Activated T-cell treated with anti-CD3 and anti-CD28 coated beads for 1 hour (primary cell): ENCODE results near the gene HDDC3.
"Not testable (repeated sequence)": the region's sequence is repeated elsewhere in the genome, so short reads cannot be mapped to it uniquely, and the experiment has no call there.

Source experiments
- DNase-seq: peaks from one replicate; pipeline ENCODE4 v3.0.0-alpha.2; 2020; ENCODE audit warnings: low read depth

Gene HDDC3

DNA sequence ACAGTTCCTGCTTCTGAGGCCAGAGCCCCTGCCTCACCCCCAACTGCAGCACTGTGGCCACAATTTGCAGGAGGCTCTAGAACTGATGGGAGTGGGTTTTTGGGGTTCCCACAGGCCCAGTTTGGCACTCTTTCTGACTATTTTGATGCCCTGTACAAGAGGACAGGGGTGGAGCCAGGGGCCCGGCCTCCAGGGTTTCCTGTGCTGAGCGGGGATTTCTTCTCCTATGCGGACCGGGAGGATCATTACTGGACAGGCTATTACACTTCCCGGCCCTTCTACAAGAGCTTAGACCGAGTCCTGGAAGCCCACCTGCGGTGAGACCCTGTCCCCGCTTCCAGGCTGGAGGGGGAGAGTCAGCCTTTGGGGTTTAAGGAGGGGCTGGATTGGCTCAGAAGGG, 22.4 kb downstream of the HDDC3 start:
- DNase-seq, result no peak

DNA sequence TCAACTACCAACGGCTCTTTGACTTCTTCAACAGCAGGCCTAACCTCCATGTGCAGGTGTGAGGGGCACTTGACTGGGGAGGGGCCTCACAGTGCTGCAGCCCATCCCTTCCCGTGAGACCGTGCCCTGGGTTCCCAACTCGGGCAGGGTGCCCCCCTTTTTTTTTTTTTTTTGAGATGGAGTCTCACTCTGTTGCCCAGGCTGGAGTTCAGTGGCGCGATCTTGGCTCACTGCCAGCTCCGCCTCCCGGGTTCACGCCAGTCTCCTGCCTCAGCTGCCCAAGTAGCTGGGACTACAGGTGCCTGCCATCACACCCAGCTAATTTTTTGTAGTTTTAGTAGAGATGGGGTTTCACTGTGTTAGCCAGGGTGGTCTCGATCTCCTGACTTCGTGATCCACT, 22.9 kb downstream of the HDDC3 start:
- DNase-seq, result not testable (repeated sequence)

DNA sequence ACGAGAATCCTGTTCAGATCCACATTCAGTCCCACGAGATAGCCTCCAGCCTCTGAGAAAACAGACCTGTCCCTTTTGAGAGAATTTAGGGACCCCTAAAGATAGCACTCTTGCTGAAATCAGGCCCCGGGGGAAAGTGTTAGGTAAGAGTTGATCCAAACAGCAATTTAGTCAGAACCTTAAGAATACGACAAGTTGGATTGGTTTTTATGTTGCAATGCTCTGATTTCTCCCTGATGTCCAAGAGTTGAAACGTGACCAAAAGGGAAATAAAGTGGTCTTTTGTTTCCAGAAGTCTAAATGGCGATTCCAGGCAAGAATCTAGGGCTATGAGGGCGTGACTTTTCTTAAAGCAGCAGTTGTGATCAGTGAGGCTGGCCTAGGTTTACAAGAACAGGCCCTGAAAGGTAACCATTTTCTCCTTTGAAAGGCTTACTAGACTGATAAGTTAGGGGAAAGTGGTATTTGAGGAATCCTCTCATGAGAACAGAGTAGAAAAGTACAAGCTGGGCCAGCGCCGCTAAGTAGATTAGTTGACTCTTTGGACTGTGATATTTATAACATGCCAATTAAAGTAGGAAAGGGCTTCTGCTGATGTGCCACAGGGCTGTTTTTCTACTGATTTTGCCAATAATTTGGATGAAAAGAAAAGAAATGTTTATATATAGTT, 24.4 kb downstream of the HDDC3 start:
- DNase-seq, result no peak

DNA sequence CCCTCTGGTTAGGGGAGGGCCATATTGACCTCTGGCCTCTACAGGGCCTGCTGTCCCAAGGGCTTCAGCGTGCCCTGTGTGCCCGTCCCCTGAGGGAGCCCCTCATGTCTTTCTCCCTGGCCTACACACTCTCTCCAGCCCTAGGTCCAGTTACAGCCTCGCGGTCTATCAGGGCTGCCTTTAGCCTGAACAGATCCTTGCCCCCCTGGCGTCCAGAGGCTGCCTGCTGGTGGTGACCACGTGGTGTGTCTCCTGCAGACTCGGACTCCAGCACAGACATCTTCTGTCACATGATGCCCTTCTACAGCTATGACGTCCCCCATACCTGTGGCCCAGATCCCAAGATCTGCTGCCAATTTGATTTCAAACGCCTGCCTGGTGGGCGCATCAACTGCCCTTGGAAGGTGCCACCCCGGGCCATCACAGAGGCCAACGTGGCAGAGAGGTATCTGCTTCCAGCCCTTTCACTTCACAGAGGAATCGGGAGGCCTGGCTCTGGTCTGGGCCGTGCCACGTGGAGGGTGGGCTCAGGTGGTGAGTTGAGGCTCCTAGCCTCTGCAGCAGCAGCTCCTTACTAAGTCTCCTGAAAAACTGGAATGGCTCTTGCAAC, 25.2 kb downstream of the HDDC3 start:
- no peak for DNase-seq

DNA sequence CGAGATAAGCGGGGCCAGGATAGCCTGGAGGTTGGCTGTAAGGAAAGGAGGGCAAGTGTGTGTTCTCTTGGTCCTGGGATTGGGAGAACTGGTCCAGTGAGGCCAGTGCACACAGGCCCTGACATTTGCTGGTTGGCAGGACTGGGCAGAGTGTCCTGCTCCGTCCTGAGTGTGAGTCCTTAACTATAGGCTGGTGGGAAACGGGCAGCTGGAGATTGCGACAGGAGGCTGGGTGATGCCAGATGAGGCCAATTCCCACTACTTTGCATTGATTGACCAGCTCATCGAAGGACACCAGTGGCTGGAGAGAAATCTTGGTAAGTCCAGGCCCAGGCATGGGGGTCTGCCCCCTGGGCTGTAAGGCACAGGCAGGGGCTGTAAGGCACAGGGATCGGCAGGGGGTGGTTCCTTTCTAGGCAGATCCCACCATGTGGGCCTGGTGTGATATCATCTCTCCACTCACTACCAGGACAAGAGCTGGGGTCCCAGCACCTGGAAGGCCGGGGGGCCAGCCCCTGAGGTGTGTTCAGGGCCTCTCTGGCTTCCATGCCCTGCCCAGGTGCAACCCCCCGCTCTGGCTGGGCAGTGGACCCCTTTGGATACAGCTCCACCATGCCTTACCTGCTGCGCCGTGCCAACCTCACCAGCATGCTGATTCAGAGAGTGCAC, 26.0 kb downstream of the HDDC3 start:
- no peak for DNase-seq

DNA sequence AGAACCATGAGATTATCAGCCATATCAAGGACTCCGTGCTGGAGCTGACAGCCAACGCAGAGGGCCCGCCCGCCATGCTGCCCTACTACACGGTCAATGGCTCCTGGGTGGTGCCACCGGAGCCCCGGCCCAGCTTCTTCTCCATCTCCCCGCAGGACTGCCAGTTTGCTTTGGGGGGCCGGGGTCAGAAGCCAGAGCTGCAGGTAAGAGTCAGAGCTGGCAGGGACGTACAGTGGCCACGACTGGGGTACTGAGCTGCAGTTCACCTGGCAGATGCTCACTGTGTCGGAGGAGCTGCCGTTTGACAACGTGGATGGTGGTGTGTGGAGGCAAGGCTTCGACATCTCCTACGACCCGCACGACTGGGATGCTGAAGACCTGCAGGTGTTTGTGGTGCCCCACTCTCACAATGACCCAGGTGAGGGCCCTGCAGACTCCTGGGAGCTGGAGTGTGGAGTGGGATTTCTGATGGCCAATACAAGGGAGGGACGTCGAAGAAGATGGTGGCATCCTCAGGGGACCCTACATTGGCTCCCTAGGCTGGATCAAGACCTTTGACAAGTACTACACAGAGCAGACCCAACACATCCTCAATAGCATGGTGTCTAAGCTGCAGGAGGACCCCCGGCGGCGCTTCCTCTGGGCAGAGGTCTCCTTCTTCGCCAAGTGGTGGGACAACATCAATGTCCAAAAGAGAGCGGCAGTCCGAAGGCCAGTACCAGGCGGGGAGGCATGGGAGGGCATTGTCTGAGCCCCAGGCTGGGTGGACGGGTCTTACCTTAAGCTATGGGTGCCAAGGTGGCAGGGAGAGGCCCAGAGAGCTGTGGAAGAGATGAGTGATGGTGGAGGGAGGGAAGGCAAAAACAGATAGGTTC, 26.8 kb downstream of the HDDC3 start:
- no peak for DNase-seq

DNA sequence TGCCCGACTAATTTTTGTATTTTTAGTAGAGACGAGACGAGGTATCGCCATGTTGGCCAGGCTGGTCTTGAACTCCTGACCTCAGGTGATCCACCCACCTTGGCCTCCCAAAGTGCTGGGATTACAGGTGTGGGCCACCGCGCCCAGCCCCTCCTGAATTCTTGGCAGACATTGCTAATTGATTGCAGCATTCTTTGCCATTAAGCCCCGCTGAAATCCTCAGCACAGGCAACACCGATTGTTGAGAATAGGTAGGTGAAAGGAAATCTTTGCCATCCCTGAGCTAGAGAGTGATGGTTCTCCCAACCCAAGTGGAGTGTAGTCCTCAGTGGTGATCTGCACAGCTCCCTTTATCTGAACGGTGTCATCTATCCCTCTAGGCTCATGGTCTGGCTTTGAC, 27.6 kb downstream of the HDDC3 start:
- no peak for DNase-seq

DNA sequence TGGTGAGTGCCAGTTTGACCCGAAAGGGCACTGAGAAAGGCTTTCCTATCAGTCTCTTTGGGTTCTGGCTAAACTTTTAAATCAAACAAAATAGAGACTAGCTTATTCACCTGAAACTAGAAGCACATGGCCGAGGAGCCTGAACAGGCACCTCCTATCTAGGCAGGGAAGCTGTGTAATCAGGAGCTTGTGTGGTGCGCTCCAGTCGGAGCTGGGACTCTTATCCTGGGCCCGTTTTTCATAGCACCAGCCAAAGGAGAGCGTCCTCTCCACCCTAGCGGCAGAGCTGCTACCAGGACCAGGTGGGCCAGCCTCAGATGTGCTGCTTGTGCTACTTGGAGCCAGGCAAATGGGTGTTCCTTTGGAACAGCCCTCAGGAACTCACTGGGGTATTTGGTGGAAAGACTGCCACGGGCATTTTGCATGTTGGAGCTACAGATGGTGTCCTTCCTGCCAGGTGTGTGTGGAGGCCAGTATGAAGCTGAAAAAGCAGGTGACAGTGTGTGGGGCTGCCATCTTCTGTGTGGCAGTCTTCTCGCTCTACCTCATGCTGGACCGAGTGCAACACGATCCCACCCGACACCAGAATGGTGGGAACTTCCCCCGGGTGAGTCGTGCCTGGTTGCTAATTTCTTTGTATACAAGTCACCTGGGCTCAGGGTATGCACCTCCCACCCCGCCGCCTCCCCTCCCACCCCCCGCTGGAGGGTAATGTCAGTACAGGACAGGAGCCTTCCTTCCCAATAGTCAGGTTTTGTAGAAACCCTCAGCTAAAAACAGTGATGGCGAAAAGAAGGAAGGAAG, 28.4 kb downstream of the HDDC3 start:
- DNase-seq, result no peak

DNA sequence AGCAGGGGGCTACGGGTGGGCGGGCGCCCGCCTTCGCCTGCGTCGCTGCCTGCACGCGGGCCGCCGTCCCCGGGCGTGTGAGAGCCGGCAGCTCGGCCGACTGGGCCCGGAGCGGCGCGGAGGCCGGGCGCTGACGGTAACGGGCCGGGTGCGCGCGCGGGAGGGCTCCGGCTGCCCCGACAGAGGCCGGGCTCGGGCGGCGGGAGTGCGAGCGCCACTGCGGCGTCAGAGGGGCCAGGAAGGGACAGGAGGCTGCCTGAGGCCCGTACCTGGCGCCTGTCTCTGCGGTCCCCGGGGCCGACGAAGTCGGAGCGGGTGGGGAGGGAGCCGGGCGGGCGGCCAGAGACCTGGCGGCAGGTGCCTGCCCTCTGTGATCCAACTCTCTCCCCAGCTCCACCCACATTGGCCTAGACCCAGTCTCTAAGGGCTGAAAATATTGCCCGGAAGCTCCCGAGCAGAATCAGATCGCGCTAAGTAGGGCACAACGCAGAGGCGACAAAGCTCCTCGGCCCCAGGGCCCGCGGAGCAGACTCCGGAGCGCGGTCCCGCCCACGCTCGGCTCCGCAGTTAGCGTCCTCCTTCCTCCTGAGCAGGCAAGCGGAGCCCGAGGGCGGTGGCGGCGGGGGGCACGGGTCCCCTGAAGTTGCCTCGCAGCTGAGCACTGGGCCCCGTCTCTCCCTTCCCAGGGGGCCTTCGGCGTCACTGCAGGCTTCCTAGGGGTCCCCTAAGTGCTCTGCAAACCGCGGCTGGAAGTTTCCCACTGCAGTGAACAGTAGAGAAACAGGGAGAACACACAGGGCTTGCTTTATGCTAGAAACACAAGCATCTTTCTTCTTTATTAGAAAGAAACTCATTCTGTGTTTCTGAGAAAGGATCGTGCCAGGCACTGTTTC, 29.3 kb downstream of the HDDC3 start, which contains the start of gene MAN2A2:
Gene MAN2A2 (plus strand): TSS at position 463 of the 893 bp plus-strand sequence. CDS start 906 bp downstream, outside the sequence.
- DNase-seq, result peak; percentile 52

DNA sequence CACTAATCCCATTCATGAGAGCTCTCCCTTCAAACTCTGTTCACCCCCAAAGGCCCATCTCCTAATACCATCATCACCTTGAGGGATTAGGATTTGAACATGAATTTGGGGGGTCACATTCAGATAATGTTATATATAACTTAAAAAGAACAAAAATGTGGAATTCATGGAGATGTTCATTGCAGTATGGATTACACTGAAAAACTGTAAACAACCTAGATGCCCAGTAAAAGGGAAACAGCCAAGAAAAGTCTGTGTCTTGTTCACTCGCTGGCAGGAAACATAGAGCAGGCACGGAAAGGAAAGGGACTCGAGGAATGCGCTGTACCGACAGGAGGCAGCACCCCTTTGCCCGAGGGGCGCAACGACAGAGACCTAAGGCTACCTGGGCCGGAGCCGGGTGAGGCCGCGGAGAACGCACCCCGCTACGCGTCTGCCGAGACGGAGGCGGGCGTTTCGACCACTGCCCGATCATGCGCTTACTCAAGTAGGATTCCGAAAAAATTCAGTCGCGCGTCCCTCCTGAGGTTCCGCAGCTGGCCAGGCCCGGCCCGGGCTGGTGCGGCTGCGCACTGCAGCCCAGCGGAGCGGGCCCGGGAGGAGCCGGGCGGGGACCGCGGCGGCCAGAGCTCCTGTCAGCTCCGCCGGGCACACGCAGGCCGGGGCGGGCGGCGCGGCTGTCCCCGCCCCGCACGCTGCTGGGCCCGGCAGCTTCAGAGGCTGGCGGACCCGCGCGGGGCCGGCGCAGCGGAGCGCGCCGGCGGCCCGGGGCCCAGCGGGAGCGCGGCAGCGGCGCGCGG, 30.1 kb downstream of the HDDC3 start:
- DNase-seq, result peak; percentile 60

DNA sequence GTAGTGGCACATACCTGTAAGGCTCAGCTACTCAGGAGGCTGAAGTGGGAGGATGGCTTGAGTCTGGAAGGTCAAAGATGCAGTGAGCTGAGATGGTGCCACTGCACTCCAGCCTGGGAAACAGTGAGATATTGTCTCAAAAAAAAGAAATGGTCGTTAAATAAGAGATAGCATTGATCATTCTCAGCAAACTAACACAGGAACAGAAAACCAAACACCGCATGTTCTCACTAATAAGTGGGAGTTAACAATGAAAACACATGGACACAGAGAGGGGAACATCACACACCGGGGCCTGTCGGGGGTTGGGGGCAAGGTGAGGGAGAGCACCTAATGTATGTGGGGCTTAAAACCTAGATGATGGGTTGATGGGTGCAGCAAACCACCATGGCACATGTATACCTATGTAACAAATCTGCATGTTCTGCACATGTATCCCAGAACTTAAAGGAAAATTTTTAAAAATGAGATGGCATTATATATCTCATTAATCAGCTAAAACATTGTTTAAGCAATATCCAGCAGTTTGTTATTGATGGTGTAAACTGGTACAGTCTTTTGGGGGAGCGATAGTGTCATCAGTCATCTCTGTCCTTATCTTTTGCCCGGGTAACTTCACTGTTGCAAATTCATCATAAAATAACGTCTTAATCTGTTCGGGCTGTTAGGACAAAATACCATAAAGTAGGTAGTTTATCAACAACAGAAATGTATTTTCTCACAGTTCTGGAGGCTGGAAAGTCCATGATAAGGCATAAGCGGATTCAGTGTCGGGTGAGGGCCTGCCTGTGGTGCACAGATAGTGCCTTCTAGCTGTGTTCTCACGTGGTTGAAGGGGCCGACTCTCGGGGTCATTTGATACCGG, 30.9 kb downstream of the HDDC3 start:
- DNase-seq, result no peak

DNA sequence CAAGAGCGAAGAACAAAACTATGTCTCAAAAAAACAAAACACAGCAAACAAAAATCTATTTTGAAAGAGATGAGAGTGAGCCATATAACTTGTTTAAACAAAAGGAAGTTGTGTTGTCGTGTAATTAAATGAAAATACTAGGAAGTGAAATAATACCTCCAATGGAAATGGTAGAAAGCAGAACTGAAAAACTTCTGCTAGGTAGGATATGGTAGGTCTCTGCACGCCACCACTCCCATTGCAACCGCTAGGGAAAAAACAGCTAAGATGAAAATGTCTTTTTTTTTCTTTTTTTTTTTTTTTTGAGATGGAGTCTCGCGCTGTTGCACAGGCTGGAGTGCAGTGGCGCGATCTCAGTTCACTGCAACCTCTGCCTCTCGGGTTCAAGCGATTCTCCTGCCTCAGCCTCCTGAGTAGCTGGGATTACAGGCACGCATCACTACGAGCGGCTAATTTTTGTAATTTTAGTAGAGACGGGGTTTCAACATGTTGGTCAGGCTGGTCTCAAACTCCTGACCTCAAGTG, 35.2 kb downstream of the HDDC3 start:
- DNase-seq, result not testable (repeated sequence)

DNA sequence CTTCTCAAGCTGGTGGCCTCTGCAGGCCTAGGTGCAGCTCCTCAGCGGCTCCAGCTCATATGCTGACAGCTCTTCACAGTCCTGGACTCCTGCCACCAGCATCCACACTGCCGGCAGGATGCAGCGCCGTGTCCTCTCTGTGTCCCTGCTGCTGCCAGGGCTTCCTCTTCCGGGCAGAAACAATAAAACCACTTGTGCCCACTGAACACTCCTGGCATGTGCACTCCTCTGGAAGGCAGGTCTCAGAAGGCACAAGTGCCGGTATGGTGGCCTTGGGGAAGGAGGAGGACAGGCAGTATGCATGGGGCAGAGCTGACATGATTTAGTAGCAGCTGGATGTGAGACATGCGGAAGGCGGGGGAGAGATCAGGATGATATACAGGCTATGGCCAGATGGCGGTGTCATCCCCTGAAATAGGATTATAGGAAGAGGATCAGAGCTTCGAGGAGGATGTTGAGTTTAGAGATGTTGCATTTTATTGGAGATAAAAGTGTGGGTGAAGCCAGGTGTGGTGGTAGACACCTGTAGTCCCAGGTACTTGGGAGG, 36.7 kb downstream of the HDDC3 start:
- no peak for DNase-seq

DNA sequence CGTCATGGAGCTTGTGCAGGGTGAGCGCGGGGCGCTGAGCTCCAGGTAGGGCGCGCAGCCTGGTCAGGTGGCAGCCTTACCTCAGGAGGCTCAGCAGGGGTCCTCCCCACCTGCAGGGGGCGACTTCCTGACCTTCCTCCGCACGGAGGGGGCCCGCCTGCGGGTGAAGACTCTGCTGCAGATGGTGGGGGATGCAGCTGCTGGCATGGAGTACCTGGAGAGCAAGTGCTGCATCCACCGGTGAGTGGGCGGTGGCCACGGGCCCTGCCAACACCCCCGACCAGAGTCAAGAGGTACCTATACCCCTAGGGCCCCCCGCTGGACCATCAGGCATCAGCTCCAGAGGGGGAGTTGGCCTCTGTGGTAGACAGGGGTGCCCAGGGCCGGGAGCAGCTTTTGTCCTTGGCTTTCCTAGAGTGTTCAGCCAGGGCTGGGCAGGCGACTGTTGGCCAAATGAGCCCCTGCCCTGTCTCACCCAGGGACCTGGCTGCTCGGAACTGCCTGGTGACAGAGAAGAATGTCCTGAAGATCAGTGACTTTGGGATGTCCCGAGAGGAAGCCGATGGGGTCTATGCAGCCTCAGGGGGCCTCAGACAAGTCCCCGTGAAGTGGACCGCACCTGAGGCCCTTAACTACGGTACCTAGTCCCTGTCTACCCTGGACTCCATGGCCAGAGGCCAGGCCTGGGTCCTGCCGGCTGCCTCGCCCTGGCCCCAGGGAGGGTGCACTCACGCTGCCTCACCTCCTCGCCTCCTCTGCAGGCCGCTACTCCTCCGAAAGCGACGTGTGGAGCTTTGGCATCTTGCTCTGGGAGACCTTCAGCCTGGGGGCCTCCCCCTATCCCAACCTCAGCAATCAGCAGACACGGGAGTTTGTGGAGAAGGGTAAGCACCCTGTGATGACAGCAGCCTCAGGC, 38.9 kb downstream of the HDDC3 start:
- no peak for DNase-seq

DNA sequence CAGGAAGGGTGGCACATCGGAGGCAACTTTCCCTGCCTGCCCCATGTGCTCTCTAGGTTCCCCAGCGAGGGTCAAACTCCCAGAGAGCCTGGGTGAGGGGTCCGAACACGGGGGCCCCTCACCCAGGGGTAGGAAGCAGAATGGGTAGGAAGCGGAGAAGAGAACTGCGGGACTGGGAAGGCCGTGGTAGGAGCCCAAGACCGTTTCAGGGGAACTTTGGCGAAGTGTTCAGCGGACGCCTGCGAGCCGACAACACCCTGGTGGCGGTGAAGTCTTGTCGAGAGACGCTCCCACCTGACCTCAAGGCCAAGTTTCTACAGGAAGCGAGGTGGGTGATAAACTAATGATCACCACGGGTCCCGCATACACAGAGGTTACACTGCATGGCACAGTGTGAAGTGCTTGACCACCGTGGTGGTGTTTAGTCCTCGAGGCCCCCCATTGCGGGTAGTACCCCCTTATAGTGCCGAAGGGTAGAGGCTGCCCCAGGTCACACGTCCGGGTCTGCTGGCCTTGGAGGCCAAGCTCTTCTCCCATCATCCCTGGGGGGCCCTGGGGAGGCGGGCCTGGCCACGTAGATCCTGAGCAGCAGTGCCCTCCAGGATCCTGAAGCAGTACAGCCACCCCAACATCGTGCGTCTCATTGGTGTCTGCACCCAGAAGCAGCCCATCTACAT, 39.7 kb downstream of the HDDC3 start:
- DNase-seq, result no peak

DNA sequence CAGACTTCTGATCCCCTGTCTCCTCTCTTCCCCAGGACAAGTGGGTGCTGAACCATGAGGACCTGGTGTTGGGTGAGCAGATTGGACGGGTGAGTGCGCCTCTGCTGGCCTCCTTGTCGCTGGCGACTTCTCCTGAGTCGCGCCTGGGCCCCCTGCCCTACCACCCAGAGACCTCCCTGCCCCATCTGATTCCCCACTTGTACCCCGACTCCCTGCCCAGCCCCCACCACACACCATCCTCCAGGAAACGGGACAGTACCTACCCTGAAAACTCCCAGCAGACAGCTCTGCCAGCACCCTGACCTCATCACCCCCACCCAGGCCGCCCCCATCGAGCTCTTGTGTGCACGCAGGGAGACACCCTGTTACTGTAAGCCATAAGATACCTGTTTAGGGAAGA, 40.3 kb downstream of the HDDC3 start:
- no peak for DNase-seq
